SIG-M5 (cell line): ENCODE measurements around the gene GGA1.
"Not testable (repeated sequence)": the region's sequence is repeated elsewhere in the genome, so short reads cannot be mapped to it uniquely, and the experiment has no call there.

Experiments used
- DNase-seq: peaks from one replicate; lab custom pipeline; 2025; lab: John Stamatoyannopoulos, UW

GGA1 gene

DNA sequence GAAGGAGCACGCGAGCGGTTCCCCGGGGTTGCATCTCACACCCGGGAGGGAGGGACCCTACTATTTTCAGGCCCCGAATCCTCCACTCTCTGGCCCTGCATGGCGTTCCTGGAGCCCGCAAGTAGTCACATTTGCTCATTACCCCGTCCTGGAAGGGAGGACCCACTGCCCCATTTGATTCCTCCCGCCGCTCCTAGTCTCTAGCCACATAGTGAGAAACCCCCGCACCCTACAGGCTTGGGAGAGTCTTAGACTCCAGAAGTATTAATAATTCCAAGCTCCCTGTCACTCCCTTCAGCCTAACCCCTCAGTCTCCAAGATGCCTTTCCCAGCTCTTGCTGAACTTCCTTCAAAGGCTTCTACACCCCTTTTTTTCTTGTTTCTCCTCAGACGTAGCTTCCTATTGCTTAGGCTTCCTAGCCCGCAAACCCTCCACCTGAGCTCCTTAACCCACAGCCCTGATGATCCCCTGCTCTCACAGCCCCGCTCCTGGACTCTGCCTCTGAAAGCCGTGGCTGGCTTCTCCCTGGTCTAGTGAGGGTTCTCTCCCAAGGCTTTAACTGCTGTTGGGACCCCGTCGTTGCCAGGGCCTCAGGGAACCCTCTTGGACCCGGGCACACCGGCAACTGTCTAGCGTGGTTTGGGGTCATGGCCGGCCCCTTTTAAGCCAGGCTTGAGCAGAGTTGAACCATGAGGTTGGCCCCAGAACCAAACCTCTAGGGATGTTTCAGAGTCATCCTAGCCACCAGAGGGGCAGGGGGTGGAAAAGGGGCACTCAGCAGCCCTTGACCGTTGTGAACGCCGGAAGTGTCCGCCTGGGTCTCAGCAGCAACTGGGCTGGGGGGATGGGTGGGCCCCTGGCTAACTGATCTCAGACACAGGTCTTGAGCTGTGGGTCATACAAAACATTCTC lies 862 bp downstream of the GGA1 start:
- no peak for DNase-seq

DNA sequence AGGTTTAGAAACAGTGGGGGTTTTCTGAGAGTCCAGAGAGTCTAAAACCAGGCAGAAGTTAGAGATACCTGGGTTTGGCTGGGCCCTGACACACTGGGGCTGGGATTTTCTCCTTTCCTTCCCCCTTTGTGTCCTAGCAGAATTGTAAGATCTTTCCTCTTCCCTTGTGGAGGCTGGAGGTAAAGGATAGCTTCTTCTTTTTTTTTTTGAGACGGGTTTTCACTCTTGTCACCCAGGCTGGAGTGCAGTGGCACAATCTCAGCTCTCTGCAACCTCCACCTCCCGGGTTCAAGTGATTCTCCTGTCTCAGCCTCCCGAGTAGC lies 1.5 kb downstream of the GGA1 start:
- not testable (repeated sequence) for DNase-seq

DNA sequence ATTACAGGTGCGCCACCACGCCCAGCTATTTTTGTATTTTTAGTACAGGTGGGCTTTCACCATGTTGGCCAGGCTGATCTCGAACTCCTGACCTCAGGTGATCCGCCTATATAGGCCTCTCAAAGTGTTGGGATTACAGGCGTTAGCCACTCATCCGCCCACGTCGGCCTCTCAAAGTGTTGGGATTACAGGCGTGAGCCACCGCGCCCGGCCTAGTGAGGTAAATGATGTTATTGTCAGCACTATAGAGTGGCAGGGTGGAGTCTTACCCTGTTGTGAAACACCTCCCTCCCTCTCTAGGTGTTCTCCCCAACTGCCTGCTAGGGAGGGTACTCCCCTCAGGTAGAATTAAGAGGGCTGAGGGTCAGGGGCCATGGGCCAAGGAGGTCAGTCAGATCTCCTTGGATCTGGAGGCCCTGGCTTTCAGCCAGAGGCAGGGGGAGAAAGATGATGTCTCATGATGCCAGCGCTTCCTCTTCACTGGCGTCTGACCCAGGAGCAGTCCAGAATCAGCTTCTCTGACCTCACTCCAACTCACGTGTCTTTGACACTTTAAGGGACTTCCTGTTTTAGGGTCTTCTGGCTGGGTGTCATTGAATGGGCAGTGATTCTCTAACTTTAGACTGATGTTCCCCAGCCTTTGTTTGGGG lies 2.0 kb downstream of the GGA1 start:
- DNase-seq, result no peak

DNA sequence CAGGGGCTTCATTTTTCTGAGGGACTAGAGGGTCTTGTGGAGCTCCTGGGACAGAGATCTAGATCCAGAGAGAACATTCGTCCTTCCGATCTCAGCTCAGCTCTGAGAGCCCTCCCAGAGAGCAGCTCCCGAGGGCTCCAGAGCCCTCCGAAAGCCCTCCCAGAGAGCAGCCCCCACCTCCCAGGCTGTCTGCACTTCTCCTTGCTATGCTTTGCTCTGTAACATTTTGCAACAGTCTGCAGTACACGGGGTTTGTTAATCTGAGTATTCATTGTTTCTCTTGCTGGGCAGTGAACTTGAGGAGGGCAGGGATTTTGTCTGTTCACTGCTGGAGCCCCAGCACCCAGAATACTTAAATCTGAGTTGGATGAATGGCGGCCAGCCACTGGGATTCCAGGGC lies 2.6 kb downstream of the GGA1 start:
- DNase-seq, result no peak

DNA sequence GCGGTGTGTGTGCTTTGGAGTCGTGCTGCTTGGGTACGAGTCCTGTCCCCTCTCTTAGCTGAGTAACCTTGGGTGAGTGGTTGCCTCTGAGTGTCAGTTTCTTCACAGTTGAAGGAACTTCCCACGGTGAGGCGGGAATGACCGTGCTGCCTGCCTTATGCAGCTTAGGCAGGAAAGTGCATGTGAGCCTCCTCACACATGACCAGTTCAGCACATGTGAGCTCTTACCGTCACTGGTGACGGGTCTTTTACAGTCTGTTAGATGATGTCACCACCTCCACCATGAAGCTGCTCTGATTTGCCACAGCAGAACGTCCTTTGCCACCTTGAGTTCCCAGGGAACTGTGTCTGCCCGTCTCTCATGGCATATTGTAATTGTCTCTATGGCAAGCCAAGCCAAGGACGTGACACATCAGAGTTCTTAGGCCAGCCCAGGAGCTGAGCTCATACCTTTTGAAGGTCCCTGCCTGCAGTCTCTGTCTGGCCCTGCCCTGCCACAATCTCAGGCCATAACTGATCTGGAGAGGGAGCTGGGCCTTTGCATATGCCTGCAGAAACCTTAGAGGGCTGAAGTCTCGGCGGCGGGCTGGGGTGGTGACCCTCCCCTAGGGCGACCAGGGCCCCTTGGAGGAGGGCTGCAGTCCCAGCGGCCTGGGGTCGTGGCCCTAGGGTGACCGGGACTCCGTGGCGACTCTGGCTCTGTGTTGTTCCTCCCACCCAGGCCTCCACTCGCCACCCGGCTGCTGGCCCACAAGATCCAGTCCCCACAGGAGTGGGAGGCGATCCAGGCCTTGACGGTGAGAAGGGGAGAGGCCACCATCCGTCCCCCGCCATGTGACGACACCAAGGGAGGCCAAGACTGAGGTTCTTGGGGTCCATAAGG lies 7.8 kb downstream of the GGA1 start:
- no peak for DNase-seq

DNA sequence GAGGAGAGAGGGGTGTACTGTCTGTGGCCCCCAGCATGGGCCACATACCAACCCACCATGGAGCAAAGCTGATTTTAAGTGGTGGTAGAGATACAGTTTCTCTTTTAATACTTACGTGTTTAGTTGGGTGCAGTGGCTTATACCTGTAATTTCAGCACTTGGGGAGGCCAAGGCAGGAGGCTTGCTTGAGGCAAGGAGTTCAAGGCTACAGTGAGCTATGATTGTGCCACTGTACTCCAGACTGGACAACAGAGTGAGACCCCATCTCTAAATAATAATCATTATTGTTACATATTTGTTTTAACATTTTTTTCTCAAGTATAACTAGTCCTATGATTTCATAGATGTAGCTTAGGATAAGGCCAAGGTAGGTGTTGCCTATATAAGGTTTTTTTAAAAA lies 8.8 kb downstream of the GGA1 start:
- DNase-seq, result no peak

DNA sequence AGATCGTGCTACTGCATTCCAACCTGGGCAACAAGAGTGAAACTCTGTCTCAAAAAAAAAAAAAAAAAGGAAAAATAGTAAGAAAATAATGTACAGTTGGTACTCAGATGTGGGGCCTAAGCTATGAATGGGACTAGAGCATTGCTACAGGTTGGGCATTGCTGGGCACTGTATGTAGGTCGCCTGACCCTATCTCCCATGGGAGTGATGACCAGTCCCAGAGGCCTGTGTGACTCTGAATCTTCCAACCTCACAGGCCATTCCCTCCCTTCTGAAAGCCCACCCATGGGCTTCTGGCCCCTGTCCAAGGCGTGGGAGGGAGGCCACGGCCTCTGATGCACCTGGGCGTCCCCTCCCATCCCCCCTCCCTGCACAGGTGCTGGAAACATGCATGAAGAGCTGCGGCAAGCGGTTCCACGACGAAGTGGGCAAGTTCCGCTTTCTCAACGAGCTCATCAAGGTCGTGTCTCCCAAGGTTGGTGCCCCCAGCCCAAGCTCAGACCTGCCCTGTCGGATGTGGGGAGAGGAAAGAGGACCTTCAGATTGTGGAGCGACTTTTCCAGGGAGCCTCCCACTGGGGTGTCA lies 9.5 kb downstream of the GGA1 start:
- no peak for DNase-seq

DNA sequence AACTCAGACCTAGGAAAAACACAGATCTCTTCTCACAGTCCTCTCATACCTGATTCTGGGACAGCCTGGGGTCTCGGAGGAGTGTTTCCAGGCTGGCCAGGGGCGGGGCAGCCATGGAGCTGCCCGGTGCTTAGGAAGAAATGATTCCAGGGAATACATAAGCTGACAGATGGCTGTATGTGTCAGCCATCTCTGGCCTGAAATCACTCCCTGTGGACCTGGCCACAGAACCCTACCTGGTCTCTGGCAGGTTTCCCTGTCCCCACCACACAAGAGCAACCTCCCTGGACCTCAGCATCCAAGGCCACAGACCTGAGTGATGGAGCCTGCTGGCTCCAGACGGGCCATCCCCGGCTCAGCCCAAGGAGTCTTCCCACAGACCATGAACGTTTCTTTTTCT lies 10.0 kb downstream of the GGA1 start:
- no peak for DNase-seq

DNA sequence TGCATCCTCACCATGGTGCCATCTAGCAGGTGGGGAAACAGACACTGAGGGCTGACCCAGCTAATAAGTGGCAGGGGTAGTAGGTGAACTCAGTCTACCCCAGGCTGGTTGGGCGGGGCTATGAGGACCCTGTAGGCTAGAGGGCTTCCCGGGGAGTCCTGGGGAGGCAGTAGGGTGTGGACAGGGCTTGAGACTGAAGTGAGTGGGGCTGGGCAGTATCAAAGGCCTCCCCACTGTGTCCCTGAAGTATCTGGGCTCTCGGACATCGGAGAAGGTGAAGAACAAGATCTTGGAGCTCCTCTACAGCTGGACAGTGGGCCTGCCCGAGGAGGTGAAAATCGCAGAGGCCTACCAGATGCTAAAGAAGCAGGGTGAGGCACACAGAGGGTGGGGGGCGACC lies 11.4 kb downstream of the GGA1 start:
- DNase-seq, result no peak

DNA sequence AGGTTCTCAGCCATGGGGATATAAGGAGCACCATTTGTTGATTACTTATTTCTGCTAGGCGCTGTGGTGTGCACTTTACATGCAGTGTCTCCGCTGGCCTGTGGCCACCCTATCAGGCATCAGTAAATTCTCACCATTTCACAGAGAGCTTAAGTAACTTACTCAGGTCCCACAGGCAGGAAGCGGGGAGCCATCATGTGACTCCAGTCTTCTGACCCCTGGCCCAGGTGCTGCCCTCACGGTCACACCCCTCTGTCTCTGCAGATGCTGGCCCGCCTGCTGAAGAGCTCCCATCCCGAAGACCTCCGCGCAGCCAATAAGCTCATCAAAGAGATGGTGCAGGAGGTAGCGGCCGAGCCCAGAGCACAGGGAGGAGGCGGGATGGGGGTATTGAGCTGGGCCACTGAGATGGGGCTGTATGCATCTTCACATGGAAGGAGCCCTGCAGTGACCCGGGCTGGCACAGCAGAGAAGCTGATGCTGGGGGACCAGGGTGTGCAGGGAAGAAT lies 12.8 kb downstream of the GGA1 start:
- no peak for DNase-seq

DNA sequence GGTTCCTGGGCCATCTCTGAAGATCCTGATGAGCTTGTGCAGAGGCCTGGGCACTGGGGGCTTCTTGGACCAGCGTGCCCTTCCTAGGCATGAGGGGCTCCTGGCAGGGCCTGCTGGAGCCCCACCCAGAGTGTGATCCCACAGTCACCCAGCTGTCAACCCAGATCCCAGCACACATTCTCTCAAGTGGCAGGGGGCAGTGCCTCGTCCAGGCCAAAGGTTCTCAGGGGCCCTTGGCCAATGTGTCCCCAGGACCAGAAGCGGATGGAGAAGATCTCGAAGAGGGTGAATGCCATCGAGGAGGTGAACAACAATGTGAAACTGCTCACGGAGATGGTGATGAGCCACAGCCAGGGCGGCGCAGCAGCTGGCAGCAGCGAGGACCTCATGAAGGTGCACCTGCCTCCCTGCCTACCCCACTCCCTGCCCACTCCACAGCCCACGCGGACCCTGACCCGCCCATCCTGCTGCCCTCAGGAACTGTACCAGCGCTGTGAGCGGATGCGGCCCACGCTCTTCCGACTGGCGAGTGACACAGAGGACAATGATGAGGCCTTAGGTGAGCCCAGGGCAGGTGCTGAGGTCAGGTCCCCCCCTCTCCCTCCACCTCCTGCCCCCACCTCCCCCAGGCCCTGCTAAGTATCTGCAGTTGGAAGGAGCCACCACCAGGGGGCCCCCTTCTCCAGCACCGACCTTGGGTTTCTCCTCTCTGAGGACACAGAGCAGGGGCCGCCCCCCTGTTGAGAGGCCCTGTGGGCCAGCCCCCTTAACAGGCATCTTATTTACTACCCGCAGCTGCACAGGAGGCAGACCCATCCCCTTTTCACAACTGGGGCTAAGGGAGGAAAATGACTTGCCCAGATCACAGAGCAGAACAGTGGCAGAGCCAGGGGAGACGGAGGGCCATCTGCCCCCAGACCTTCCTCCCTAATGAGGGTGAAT lies 14.7 kb downstream of the GGA1 start:
- no peak for DNase-seq

DNA sequence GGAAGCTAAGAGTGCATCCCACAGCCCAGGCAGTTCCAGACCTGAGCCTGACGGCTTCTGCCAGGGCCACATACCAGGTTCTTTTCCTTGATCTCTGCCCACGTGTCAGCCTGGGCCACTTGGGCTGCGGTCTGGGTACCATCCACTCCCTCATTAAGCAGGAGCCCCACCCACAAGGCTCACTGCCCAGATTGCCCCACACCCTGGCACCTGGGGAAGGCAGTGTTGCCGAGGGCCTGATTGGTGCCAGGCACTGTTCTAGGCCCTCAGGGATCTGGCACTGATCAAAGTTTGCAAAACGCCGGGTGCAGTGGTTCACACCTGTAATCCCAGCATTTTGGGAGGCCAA lies 15.4 kb downstream of the GGA1 start:
- no peak for DNase-seq

DNA sequence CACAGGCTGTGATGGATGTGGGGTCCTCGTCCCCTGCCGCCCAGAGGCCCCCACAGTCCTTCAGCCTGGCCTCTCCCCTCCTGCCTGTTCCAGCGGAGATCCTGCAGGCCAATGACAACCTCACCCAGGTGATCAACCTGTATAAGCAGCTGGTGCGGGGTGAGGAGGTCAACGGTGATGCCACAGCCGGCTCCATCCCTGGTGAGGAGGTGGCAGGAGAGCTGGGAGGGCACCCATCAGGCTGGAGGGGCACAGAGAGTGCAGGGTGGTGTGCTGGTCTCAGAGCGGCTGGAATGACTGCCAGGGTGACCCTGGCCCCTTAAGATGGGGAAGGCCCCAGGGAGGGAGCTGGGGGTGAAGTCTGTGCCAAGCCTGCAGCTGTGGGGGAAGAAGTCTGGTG lies 16.2 kb downstream of the GGA1 start:
- no peak for DNase-seq

DNA sequence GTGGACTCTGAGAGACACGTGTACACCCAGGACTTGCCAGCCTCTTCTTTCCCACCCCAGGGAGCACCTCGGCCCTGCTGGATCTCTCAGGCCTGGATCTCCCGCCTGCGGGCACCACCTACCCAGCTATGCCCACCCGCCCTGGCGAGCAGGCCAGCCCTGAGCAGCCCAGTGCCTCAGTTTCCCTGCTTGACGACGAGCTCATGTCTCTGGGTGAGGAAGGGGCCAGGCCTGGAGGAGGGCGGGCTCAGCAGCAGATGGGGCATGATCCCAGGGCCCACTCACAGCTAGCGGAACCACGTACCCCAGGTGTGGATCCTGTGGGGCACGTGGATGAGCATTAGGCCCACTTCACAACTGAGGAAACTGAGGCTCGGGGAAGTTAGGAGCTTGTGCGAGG lies 17.1 kb downstream of the GGA1 start:
- no peak for DNase-seq

DNA sequence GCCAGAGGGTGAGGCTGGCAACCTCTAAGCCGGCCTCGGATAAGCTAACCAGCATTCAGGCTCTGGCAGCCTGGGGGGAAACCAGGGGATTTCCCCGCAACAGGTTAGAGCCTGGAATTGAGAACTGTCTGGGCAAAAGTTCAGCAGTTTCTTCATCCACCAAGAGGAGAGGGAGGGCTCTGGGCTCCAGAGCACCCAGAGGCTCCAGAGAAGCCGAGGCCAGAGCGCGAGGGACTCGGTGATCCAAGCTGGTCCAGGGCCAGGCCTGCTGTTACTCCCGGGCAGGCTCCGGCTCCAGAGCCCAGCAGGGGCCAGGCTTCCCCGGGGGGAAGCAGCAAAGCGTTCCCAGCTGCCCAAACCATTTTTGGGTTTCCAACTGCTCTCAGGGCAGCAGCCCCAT lies 17.5 kb downstream of the GGA1 start:
- DNase-seq, result no peak

DNA sequence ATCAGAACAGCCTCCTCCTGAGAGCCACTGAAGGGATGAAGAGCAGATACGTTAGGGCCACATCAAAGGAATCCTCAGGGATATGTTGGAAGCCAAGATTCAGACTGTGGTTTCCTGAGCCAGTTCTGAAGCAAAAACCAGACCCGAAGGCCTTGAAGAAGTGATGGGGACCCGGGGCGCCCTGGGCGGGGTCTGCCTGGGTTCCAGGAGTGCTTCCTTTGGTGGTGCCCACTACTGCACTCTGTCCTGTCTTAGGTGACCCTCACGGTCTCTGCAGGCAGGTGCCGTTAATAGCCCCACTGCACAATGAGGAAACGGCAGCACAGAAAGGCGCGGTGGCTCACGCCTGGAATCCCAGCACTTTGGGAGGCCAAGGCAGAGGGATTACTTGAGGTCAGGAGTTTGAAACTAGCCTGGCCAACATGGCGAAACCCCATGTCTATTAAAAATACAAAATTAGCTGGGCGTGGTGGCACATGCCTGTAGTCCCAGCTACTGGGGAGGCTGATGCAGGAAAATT lies 18.0 kb downstream of the GGA1 start:
- DNase-seq, result no peak

DNA sequence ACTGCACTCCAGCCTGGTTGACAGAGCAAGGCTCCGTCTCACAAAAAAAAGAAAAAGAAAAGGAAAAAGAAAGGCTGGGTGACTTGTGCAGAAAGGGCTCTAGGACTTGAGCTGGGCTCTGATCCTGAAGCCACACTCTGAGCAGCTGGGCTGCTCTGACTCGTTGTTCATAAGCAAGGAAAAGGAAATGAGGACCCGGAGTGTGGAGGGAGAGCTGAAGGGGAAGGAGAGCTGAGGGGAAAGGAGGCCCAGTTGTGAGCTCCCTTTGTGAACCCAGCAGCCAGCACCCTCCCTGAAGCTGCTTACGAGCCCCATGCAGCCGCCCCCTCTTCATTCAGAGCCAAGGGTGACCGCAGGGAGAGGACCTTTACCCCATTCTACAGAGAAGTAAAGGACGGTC lies 18.5 kb downstream of the GGA1 start:
- DNase-seq, result no peak

DNA sequence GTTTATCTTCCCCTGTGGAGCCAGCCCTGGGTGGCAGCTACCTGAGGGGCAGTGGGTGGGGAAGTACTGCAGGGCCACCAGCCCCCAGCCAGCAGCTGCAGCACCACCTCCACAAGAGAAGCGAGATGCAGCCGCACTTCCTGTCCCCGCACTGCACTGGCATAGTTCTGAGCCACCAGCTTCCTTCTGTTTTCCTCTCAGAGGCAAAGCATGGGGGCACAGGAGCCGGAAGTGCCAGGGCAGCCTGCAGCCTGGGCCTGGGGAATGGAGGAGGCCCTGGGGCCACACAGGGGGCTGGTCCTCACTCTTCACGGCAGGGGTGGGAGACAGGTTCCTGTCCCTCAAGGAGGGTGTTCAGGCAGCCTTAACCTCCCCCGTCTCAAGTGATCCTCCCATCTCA lies 18.9 kb downstream of the GGA1 start:
- DNase-seq, result no peak

DNA sequence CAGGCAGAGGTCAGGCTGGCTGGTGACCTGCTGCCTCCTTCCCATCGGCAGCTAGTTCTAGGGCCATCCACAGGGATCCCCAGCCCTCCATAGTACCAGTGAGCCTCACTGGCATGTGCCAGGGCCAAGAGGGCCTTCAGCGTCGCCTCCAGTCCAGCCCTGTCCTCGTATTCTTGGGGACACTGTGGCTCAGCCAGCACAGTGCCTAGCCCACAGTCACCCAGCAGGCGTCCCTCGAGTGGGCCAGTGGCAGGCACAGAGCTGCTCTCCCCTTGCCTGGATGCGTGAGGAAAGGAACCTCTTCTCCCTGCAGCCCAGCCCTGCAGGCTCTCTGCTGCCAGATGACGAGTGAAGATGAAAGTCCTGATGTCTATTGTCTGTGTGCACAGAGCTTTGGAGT lies 20.2 kb downstream of the GGA1 start:
- DNase-seq, result no peak

DNA sequence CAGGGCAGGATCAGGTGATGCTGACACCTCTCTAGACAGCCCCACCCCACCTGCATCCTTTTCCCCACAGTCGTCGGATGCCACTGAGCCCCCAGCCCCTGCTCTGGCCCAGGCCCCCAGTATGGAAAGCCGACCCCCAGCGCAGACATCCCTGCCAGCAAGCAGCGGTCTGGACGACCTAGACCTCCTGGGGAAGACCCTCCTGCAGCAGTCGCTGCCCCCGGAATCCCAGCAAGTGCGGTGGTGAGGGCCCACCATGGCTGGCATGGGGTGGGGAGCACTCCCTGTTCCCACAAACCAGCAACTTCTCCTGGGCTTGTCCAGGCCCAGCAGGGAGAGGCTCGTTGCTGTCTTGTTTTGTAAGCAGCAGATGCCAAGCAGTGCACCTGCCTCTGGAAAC lies 21.3 kb downstream of the GGA1 start:
- no peak for DNase-seq

DNA sequence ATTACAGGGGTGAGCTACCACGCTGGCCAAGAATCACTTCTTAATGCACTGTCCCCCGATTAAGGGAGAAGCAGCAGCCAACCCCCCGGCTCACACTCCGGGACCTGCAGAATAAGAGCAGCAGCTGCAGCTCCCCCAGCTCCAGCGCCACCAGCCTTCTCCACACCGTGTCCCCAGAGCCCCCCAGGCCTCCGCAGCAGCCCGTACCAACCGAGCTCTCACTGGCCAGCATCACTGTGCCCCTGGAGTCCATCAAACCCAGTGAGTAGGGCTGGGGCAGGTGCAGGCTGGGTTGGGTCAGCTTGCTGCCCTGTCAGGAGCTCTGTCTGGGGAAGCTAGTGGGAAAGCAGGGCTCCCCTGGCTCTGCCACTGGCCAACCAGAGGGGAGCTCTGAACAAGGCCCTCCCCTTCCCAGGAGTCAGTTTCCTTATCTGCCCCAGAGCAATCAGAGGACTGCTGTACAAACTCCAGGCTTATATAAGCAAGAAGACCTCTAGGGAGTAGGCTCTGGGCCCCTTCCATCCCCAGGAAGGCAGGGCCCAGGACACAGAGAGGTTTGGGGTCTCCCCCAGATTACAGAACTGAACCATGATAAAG lies 22.3 kb downstream of the GGA1 start:
- DNase-seq, result no peak
